ENCODE results near the gene PLA2G6.

GRCh38 chr22:38085501-38085900 lies 96.1 kb downstream of the PLA2G6 start:
- no peak for TF ChIP-seq POLR2AphosphoS5 (IDR thresholded peaks at IDR 0.05; ENCODE audit: low read depth, low read length)
- TF ChIP-seq, protein P1, sequence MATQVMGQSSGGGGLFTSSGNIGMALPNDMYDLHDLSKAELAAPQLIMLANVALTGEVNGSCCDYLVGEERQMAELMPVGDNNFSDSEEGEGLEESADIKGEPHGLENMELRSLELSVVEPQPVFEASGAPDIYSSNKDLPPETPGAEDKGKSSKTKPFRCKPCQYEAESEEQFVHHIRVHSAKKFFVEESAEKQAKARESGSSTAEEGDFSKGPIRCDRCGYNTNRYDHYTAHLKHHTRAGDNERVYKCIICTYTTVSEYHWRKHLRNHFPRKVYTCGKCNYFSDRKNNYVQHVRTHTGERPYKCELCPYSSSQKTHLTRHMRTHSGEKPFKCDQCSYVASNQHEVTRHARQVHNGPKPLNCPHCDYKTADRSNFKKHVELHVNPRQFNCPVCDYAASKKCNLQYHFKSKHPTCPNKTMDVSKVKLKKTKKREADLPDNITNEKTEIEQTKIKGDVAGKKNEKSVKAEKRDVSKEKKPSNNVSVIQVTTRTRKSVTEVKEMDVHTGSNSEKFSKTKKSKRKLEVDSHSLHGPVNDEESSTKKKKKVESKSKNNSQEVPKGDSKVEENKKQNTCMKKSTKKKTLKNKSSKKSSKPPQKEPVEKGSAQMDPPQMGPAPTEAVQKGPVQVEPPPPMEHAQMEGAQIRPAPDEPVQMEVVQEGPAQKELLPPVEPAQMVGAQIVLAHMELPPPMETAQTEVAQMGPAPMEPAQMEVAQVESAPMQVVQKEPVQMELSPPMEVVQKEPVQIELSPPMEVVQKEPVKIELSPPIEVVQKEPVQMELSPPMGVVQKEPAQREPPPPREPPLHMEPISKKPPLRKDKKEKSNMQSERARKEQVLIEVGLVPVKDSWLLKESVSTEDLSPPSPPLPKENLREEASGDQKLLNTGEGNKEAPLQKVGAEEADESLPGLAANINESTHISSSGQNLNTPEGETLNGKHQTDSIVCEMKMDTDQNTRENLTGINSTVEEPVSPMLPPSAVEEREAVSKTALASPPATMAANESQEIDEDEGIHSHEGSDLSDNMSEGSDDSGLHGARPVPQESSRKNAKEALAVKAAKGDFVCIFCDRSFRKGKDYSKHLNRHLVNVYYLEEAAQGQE (IDR thresholded peaks at IDR 0.05; ENCODE audit: insufficient read depth in 1 of 2, low read depth in 2 of 2, low read length in 2 of 2), result no peak
- no peak for TF ChIP-seq TAF1 (IDR thresholded peaks at IDR 0.05; ENCODE audit: borderline replicate concordance, insufficient read depth, low read length)
- no peak for TF ChIP-seq SIN3A (IDR thresholded peaks at IDR 0.05; ENCODE audit: borderline replicate concordance, insufficient read depth, low read length)
- TF ChIP-seq FOXP2 (optimal IDR thresholded peaks at IDR 0.05; ENCODE audit: borderline replicate concordance, extremely low read depth, extremely low read length, insufficient read depth), result no peak
